ENCODE data around the gene UBR2.

- TF ChIP-seq CTCF (conservative IDR thresholded peaks at IDR 0.05): no peak
- TF ChIP-seq EZH2 (IDR thresholded peaks at IDR 0.05; ENCODE audit: low read depth): no peak
Observed at GRCh38 chr6:42610416-42610815, 46.6 kb downstream of the UBR2 start.

Data from PC-9 (cell line).